GM21515 (cell line): Measurements from ENCODE around the gene PIK3IP1.

ENCODE experiments used
- ATAC-seq: cut with Tn5 transposase; IDR thresholded peaks from one replicate; pipeline ENCODE4 v1.9.1; 2021; ENCODE audit not compliant: unreplicated experiment

PIK3IP1 gene

DNA sequence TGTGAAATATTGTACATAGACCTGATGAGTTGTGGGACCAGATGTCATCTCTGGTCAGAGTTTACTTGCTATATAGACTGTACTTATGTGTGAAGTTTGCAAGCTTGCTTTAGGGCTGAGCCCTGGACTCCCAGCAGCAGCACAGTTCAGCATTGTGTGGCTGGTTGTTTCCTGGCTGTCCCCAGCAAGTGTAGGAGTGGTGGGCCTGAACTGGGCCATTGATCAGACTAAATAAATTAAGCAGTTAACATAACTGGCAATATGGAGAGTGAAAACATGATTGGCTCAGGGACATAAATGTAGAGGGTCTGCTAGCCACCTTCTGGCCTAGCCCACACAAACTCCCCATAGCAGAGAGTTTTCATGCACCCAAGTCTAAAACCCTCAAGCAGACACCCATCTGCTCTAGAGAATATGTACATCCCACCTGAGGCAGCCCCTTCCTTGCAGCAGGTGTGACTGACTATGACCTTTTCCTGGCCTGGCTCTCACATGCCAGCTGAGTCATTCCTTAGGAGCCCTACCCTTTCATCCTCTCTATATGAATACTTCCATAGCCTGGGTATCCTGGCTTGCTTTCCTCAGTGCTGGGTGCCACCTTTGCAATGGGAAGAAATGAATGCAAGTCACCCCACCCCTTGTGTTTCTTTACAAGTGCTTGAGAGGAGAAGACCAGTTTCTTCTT lies 12.3 kb downstream of the PIK3IP1 start:
- no peak for ATAC-seq

DNA sequence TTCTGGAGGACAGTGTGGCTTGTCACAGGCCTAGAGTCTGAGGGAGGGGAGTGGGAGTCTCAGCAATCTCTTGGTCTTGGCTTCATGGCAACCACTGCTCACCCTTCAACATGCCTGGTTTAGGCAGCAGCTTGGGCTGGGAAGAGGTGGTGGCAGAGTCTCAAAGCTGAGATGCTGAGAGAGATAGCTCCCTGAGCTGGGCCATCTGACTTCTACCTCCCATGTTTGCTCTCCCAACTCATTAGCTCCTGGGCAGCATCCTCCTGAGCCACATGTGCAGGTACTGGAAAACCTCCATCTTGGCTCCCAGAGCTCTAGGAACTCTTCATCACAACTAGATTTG lies 13.0 kb downstream of the PIK3IP1 start:
- ATAC-seq = no peak

- ATAC-seq = no peak
Measured at GRCh38 chr22:31278626-31279326, 13.5 kb downstream of the PIK3IP1 start.

DNA sequence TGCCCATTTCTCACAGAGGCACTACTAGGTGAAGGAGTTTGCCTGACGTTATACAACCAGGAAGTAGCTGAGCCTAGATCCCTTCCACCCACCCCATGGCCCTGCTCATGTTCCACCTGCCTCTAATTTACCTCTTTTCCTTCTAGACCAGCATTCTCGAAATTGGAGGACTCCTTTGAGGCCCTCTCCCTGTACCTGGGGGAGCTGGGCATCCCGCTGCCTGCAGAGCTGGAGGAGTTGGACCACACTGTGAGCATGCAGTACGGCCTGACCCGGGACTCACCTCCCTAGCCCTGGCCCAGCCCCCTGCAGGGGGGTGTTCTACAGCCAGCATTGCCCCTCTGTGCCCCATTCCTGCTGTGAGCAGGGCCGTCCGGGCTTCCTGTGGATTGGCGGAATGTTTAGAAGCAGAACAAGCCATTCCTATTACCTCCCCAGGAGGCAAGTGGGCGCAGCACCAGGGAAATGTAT lies 14.1 kb downstream of the PIK3IP1 start:
- no peak for ATAC-seq

DNA sequence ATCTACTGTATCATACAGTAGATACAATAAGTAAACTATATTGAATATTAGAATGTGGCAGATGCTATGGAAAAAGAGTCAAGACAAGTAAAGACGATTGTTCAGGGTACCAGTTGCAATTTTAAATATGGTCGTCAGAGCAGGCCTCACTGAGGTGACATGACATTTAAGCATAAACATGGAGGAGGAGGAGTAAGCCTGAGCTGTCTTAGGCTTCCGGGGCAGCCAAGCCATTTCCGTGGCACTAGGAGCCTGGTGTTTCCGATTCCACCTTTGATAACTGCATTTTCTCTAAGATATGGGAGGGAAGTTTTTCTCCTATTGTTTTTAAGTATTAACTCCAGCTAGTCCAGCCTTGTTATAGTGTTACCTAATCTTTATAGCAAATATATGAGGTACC lies 14.5 kb downstream of the PIK3IP1 start:
- ATAC-seq = no peak

DNA sequence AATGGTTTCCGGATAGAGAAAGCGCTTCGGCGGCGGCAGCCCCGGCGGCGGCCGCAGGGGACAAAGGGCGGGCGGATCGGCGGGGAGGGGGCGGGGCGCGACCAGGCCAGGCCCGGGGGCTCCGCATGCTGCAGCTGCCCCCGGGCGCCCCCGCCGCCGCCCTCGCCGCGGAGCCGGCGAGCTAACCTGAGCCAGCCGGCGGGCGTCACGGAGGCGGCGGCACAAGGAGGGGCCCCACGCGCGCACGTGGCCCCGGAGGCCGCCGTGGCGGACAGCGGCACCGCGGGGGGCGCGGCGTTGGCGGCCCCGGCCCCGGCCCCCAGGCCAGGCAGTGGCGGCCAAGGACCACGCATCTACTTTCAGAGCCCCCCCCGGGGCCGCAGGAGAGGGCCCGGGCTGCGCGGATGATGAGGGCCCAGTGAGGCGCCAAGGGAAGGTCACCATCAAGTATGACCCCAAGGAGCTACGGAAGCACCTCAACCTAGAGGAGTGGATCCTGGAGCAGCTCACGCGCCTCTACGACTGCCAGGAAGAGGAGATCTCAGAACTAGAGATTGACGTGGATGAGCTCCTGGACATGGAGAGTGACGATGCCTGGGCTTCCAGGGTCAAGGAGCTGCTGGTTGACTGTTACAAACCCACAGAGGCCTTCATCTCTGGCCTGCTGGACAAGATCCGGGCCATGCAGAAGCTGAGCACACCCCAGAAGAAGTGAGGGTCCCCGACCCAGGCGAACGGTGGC lies 15.7 kb downstream of the PIK3IP1 start:
- ATAC-seq = no peak

- no peak for ATAC-seq
Measured at GRCh38 chr22:31275576-31275975, 16.7 kb downstream of the PIK3IP1 start.

- ATAC-seq = no peak
Measured at GRCh38 chr22:31275018-31275417, 17.3 kb downstream of the PIK3IP1 start.

- ATAC-seq = no peak
Measured at GRCh38 chr22:31274017-31274416, 18.3 kb downstream of the PIK3IP1 start.

DNA sequence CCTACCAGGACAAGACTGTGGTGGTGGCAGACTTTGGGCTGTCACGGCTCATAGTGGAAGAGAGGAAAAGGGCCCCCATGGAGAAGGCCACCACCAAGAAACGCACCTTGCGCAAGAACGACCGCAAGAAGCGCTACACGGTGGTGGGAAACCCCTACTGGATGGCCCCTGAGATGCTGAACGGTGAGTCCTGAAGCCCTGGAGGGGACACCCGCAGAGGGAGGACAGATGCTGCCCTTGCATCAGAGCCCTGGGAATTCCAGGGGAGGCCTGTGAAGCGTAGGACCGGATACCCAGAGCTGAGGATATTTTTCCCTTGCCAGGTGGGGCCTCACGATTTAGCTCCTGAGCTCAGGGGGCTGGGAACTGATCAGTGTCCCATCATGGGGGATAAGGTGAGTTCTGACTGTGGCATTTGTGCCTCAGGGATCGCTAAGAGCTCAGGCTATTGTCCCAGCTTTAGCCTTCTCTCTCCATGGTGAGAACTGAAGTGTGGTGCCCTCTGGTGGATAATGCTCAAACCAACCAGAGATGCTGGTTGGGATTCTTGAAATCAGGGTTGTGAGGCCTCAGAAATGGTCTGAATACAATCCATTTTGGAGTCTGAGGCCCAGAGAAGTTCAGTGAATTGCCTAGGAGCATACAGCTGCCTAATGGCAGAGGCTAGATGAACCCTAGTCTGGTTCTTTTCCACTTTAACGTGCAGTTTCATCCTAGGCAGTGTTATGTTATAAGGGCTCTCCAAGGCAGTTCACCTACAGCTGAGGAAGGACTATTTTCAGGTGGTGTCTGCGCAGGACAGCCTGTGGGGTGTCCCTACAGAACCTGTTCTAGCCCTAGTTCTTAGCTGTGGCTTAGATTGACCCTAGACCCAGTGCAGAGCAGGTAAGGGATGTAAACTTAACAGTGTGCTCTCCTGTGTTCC lies 19.5 kb downstream of the PIK3IP1 start:
- ATAC-seq = no peak

DNA sequence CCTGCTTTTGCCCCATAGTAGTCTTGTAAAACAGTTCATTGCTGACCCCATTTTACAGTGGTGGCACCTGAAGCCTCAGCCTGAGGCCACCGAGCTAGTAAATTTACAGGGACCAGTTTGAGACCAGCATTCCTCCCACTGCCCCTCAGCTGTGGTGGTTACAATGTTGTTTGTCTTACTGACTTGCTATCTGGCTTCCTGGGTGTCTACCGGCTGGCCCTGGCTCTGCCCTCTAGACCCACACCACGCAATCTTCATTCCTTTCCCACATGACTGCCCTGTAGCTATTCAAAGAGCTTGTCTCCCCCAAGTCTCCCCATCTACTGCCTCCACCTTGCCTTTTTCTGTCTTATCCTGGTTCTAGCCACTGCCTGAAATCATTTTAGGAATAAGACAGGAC lies 20.8 kb downstream of the PIK3IP1 start:
- no peak for ATAC-seq

GRCh38 chr22:31271026-31271425 lies 21.3 kb downstream of the PIK3IP1 start:
- no peak for ATAC-seq

- ATAC-seq = no peak
Measured at GRCh38 chr22:31269892-31270579, 22.3 kb downstream of the PIK3IP1 start.

- ATAC-seq = no peak
Measured at GRCh38 chr22:31268281-31268680, 24.0 kb downstream of the PIK3IP1 start.

DNA sequence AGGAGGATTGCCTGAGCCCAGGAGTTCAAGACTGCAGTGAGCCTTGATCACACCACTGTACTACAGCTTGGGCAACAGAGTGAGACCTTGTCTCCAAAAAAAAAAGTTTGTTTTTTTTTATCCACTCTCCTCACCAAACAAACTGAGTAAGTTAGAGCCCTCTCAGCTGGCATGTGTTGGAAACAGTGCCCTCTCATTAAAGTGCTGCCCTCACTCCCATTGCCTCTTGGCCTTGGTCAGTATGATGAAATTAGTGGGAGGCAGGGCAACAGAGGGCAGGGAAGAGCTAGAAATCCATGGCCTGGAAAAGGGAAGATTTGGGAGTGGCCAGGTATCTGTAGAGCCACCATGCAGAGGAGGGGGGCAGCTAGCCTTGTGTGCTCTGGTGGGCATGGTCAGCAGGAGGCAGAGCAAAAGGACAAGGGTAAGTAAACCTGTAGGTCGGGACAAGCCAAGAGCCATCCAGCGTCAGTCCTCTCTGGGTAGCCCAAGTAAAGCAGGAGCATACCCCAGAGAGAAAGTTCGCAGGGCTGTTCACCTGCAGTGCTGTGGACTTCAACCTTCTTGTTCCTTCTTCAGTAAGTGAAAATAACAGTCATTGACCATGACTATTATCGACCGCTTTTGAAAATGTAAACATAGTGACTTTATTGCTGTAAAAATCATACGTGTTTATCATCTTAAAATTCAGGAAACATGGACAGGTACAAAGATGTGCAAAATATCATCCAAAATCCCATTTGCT lies 28.2 kb downstream of the PIK3IP1 start:
- ATAC-seq = no peak

DNA sequence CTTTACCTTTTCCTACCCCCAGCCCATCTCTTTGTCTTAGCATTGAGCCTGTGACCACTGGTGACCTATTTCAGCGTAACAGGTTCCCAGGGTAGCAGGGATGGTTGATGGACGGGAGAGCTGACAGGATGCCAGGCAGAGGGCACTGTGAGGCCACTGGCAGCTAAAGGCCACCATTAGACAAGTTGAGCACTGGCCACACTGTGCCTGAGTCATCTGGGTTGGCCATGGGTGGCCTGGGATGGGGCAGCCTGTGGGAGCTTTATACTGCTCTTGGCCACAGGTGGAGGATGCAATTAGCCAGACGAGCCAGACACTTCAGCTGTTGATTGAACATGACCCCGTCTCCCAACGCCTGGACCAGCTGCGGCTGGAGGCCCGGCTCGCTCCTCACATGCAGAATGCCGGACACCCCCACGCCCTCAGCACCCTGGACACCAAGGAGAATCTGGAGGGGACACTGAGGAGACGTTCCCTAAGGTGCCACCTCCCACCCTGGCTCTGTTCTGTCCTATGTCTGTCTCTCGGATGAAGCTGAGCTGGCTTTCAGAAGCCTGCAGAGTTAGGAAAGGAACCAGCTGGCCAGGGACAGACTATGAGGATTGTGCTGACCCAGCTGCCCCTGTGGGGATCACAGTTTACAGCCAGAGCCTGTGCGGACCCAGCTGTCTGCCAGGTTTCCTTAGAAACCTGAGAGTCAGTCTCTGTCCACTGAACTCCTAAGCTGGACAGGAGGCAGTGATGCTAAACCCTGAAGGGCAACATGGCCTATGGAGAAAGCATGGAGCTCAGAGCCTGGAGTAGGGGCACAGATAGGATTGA lies 29.8 kb downstream of the PIK3IP1 start:
- no peak for ATAC-seq

- ATAC-seq = no peak
Measured at GRCh38 chr22:31260474-31260856, 31.8 kb downstream of the PIK3IP1 start.

DNA sequence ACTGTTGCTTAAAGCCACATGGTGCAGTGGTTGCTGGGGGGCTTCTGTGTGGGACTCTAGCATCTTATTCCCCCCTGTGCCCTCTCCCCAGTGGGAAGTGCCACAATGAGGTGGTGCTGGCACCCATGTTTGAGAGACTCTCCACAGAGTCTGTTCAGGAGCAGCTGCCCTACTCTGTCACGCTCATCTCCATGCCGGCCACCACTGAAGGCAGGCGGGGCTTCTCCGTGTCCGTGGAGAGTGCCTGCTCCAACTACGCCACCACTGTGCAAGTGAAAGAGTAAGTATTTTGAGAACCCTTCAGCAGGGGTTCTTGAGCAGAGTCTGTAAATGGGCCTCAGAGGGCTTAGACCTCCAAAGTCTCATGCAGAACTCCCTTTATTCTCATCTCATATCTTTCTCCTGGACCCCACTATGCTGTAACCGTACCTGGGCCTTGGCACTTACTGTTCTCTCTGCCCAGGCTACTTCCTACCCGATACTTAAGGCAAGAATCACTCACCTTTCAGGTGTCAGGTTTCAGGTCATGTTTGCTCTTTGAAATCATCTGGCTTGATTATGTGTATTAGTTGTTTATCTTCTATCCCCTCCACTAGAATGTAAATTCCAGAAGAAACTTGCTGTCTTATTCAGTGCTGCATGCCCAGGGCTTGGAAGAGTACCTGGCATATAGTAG lies 32.4 kb downstream of the PIK3IP1 start:
- ATAC-seq = no peak
